ENCODE data around the gene ABCA10. TPM values are rescaled to one million over a fixed set of nuclear protein-coding genes. Genes with fewer than 3 reads are reported as not detected.

ABCA10 gene
- total RNA-seq, 6 experiments from 2014 or later = 1.7 to 4.0 (median 2.0) TPM

GRCh38 chr17:69141431-69142174 is 87.0 kb downstream of the ABCA10 start, which contains the start of gene ABCA6:
Gene ABCA6 (minus strand): TSS chr17:69141895. CDS start chr17:69140703, 1,192 bp downstream.
- peak within 1 kb of the TSS; percentile 71 to 97 (median 84) for H3K27ac ChIP-seq
- peaks cover 0 to 22% (median 11%) of the 10 kb centered on the region in 4 donors for H3K4me1 ChIP-seq
- H3K27me3 ChIP-seq = no peaks in the 10 kb centered on the region
- H3K9me3 ChIP-seq = no peaks in the 10 kb centered on the region
- peak within 1 kb of the TSS; percentile 29 to 59 (median 54) for H3K4me3 ChIP-seq
- no peak for DNase-seq
- peak; percentile 81 to 93 (median 88) for ATAC-seq
- intact Hi-C loops (cut with DNase I) = no loop called here
- WGBS (ENCODE audit: insufficient coverage, low coverage, low lambda C conversion rate, missing lambda C conversion rate) = 14% methylated on average over 4 of the region's 4 CpGs
- TF ChIP-seq CTCF (IDR thresholded peaks at IDR 0.05) = no peak
- peak; percentile 35 for TF ChIP-seq POLR2A (IDR thresholded peaks at IDR 0.05)
- H3K36me3 ChIP-seq = peaks cover 0 to 14% (median 7%) of the 10 kb centered on the region in 4 donors

DNA sequence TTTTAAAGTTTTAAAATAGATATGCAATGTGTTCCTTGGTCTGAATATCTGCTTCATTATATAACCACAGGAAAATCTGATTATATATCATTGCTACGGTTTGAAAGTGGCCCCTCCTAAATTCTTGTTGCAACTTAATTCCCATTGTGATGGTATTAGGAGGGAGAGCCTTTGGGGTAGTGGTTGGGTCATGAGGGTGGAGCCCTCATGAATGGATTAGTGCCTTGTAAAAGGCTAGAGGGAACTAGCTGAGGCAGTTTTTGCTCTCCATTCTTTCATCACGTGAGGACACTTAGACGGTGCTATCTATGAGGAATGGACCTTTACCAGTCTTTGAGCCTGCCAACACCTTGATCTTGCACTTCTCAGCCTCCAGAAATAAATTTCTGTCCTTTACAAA is 94.5 kb downstream of the ABCA10 start:
- no peak overlapping the region for H3K27ac ChIP-seq
- no peak overlapping the region for H3K4me3 ChIP-seq
- DNase-seq (no peak), ATAC-seq (no peak)
- H3K9me3 ChIP-seq = no peaks in the 10 kb centered on the region
- H3K36me3 ChIP-seq = peaks cover 0 to 57% (median 19%) of the 10 kb centered on the region in 4 donors
- WGBS (ENCODE audit: insufficient coverage, low coverage, low lambda C conversion rate, missing lambda C conversion rate) = 73% methylated on average over 2 of the region's 3 CpGs
- H3K27me3 ChIP-seq = no peaks in the 10 kb centered on the region
- H3K4me1 ChIP-seq = peaks cover 0 to 31% (median 4%) of the 10 kb centered on the region in 4 donors
- no peak for TF ChIP-seq CTCF (IDR thresholded peaks at IDR 0.05)
- no peak for TF ChIP-seq POLR2A (IDR thresholded peaks at IDR 0.05)
- intact Hi-C loops (cut with DNase I) = no loop called here

DNA sequence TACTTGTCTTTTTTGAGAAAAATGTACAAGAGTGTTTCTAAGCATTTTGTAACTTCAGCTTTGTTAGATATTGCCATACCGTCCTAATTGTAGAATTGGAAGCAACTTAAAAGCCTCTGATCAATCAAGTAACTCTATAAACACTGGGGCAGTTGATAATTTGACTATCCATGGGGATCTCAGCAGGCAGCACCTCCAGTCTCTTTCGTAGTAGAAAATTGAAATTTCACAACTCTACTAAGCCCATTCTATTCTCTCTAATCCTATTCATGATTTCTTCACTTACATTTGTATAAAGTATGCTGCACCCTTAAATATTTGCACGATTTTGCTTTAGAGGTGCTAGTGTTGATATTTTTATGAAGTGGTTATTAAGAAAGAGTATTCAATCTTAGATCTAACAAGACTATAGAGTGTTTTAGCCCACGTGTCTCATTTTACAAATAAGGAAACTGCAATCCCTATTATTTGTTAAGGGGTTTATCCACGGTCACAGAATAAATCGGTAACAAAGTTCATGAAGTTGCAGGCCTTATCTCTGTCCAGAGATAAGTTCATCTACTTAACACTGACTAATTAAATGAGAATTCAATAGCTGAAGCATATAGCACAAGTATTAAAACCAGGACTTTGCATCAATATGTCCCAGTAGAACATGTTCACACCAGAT is 97.9 kb downstream of the ABCA10 start:
- intact Hi-C loops (cut with DNase I) = no loop called here
- WGBS (ENCODE audit: insufficient coverage, low coverage, low lambda C conversion rate, missing lambda C conversion rate) = 27% methylated on average over 6 of the region's 6 CpGs
- TF ChIP-seq CTCF (IDR thresholded peaks at IDR 0.05) (no peak), POLR2A (IDR thresholded peaks at IDR 0.05) (no peak)
- H3K27ac ChIP-seq = peak overlapping the region in 2 of 3 donors; percentile 61 to 71
- H3K9me3 ChIP-seq = no peaks in the 10 kb centered on the region
- no peak for DNase-seq
- peaks cover 0 to 43% (median 4%) of the 10 kb centered on the region in 4 donors for H3K4me1 ChIP-seq
- H3K27me3 ChIP-seq = no peaks in the 10 kb centered on the region
- ATAC-seq = peak; percentile 89 to 92 (median 91)
- H3K36me3 ChIP-seq = peaks cover 0 to 67% (median 18%) of the 10 kb centered on the region in 4 donors
- peak overlapping the region in 1 of 3 donors; percentile 5 for H3K4me3 ChIP-seq

DNA sequence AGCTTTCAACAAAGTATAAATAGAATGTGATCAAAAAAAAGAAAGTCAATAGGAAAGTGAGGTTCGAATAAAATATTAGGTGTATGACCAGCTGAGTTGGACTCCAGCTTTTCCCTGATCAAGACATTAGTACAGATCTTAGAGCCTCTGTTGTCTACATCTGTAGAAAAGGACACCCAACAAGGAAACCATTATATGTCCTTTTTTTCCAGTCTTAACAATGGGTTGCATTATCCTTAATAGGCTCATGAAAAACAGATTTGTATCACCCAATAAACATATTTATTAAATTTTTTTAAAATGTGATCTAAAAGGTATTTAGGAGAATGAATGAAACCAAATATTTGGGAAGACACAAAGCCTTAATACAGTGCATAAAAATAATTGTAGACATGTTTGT is 105.0 kb downstream of the ABCA10 start:
- intact Hi-C loops (cut with DNase I) = no loop called here
- no peak for DNase-seq
- TF ChIP-seq POLR2A (IDR thresholded peaks at IDR 0.05) = no peak
- TF ChIP-seq CTCF (IDR thresholded peaks at IDR 0.05) = no peak
- Histone ChIP-seq H3K4me3 (no peak overlapping the region), H3K4me1 (peaks cover 0 to 62% (median 10%) of the 10 kb centered on the region in 4 donors), H3K27me3 (no peaks in the 10 kb centered on the region), H3K36me3 (peaks cover 0 to 36% (median 10%) of the 10 kb centered on the region in 4 donors), H3K9me3 (no peaks in the 10 kb centered on the region), H3K27ac (peak overlapping the region in 2 of 3 donors; percentile 88 to 89)
- WGBS (ENCODE audit: insufficient coverage, low coverage, low lambda C conversion rate, missing lambda C conversion rate) = 88% methylated on average over 1 of the region's 1 CpG
- no peak for ATAC-seq

All from right lobe of liver (tissue), 6 donors.